SK-N-SH treated with all-trans-retinoic acid at 6 μM for 48 hours (cell line): ENCODE results near the gene PLPP2.

ENCODE experiments used
- ATAC-seq: fragments of 200-7000 bp; cut with Tn5 transposase; 3 replicates; pipeline ENCODE4 v1.9.1; 2020; ENCODE audit warnings: mild to moderate bottlenecking, moderate library complexity
- ARNTL ChIP-seq: fragments of 450-650 bp; formaldehyde crosslinking; IDR thresholded peaks from 2 replicates; pipeline ENCODE4 v1.5.0; 2020; ENCODE audit warnings: low read depth, mild to moderate bottlenecking, moderate library complexity, borderline replicate concordance
- BACH2 ChIP-seq: fragments of 250-450 bp; sonication (Bioruptor Pico); IDR thresholded peaks from 2 replicates; pipeline ENCODE4 v1.9.0; 2021; ENCODE audit warnings: mild to moderate bottlenecking, borderline replicate concordance
- CREB5 ChIP-seq: fragments of 250-450 bp; sonication (Bioruptor Pico); IDR thresholded peaks from 2 replicates; pipeline ENCODE4 v1.5.1; 2020; ENCODE audit warnings: low read depth, mild to moderate bottlenecking, moderate library complexity
- CSDC2 ChIP-seq: fragments of 250-450 bp; sonication (Bioruptor Pico); IDR thresholded peaks from 2 replicates; pipeline ENCODE4 v1.5.0; 2020; ENCODE audit warnings: mild to moderate bottlenecking, moderate library complexity
- CSRNP3 ChIP-seq: fragments of 250-450 bp; sonication (Bioruptor Pico); IDR thresholded peaks from 2 replicates; pipeline ENCODE4 v1.5.1; 2021; ENCODE audit warnings: mild to moderate bottlenecking, moderate library complexity
- ESRRG ChIP-seq: fragments of 250-450 bp; sonication (Bioruptor Pico); IDR thresholded peaks from 2 replicates; pipeline ENCODE4 v1.6.1; 2021; ENCODE audit warnings: mild to moderate bottlenecking
- GLIS3 ChIP-seq: fragments of 250-450 bp; sonication (Bioruptor Pico); IDR thresholded peaks from 2 replicates; pipeline ENCODE4 v1.5.0; 2020; ENCODE audit warnings: mild to moderate bottlenecking, moderate library complexity
- ISL1 ChIP-seq: fragments of 250-450 bp; sonication (Bioruptor Pico); IDR thresholded peaks from 2 replicates; pipeline ENCODE4 v2.1.2; 2022; ENCODE audit warnings: mild to moderate bottlenecking, moderate library complexity
- OSR1 ChIP-seq: fragments of 250-450 bp; sonication (Bioruptor Pico); IDR thresholded peaks from 2 replicates; pipeline ENCODE4 v1.8.0; 2022; ENCODE audit warnings: moderate library complexity, mild to moderate bottlenecking, inconsistent platforms
- PATZ1 ChIP-seq: fragments of 250-450 bp; sonication (Bioruptor Pico); IDR thresholded peaks from 2 replicates; pipeline ENCODE4 v1.8.0; 2020; ENCODE audit warnings: mild to moderate bottlenecking, moderate library complexity, borderline replicate concordance
- POU6F1 ChIP-seq: fragments of 250-450 bp; sonication (Bioruptor Pico); IDR thresholded peaks from 2 replicates; pipeline ENCODE4 v1.8.0; 2021; ENCODE audit warnings: low read depth, mild to moderate bottlenecking, moderate library complexity, borderline replicate concordance
- PPARA ChIP-seq: fragments of 250-450 bp; sonication (Bioruptor Pico); IDR thresholded peaks from 2 replicates; pipeline ENCODE4 v1.5.0; 2020; ENCODE audit warnings: mild to moderate bottlenecking, borderline replicate concordance
- RARB ChIP-seq: fragments of 250-450 bp; sonication (Bioruptor Pico); IDR thresholded peaks from 2 replicates; pipeline ENCODE4 v1.8.0; 2021; ENCODE audit warnings: mild to moderate bottlenecking, moderate library complexity
- TCF4 ChIP-seq: fragments of 250-450 bp; sonication (Bioruptor Pico); IDR thresholded peaks from 2 replicates; pipeline ENCODE4 v1.8.0; 2021; ENCODE audit warnings: mild to moderate bottlenecking, moderate library complexity, borderline replicate concordance
- TOX ChIP-seq: fragments of 250-450 bp; sonication (Bioruptor Pico); IDR thresholded peaks from 2 replicates; pipeline ENCODE4 v1.8.0; 2021; ENCODE audit warnings: mild to moderate bottlenecking, moderate library complexity, borderline replicate concordance
- ZC3H10 ChIP-seq: fragments of 250-450 bp; sonication (Bioruptor Pico); IDR thresholded peaks from 2 replicates; pipeline ENCODE4 v1.5.1; 2021; ENCODE audit warnings: mild to moderate bottlenecking, moderate library complexity
- ZFP3 ChIP-seq: fragments of 250-450 bp; sonication (Bioruptor Pico); IDR thresholded peaks from 2 replicates; pipeline ENCODE4 v1.5.0; 2020; ENCODE audit warnings: mild to moderate bottlenecking, moderate library complexity
- ZFP30 ChIP-seq: fragments of 450-650 bp; formaldehyde crosslinking; IDR thresholded peaks from 2 replicates; pipeline ENCODE4 v1.5.0; 2022; ENCODE audit warnings: mild to moderate bottlenecking, moderate library complexity
- ZNF70 ChIP-seq: fragments of 450-650 bp; formaldehyde crosslinking; IDR thresholded peaks from 2 replicates; pipeline ENCODE4 v1.5.0; 2020; ENCODE audit warnings: mild to moderate bottlenecking, moderate library complexity
- ZNF8 ChIP-seq: fragments of 450-650 bp; formaldehyde crosslinking; IDR thresholded peaks from 2 replicates; pipeline ENCODE4 v1.5.0; 2020; ENCODE audit warnings: mild to moderate bottlenecking, moderate library complexity
- TF ChIP-seq, protein P1 (sequence below): fragments of 250-450 bp; sonication (Bioruptor Pico); IDR thresholded peaks from 2 replicates; pipeline ENCODE4 v1.5.0; 2020; ENCODE audit warnings: mild to moderate bottlenecking, moderate library complexity

The PLPP2 gene

GRCh38 chr19:335486-336066 lies 44.4 kb upstream of the PLPP2 start:
- no peak for TF ChIP-seq ZFP3 (CRISPR knock-in tag)
- TF ChIP-seq, all 23 proteins: peak for 0
- no peak for ATAC-seq

DNA sequence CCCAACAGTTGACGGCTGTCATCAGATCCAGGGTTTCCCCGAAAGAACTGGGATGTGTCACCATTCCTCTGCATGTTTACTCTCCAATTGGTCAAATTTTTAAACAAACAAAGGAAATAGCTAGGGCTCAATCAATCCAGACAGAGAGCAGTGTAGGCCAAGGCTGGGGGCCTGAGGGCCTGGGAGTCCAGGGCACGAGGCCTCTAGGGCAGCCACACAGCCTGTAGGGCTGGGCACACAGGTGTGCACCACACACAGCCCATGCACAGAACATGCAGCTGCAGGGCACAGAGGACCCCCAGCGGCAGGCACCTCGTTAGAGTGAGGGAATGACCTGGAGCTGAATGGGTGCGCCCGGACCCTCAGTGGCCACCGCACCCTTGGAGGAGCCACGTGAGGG lies 43.9 kb upstream of the PLPP2 start:
- ATAC-seq: no peak
- TF ChIP-seq ZFP3 (CRISPR knock-in tag) (no peak), PATZ1 (CRISPR knock-in tag) (no peak), CREB5 (CRISPR knock-in tag) (no peak), TOX (CRISPR knock-in tag) (no peak), ZNF8 (CRISPR knock-in tag) (no peak), POU6F1 (no peak), PPARA (no peak), OSR1 (CRISPR knock-in tag) (no peak), ESRRG (CRISPR knock-in tag) (no peak), CSRNP3 (no peak), ZFP30 (CRISPR knock-in tag) (no peak), ZC3H10 (CRISPR knock-in tag) (no peak), ISL1 (CRISPR knock-in tag) (no peak)
- TF ChIP-seq, protein P1, sequence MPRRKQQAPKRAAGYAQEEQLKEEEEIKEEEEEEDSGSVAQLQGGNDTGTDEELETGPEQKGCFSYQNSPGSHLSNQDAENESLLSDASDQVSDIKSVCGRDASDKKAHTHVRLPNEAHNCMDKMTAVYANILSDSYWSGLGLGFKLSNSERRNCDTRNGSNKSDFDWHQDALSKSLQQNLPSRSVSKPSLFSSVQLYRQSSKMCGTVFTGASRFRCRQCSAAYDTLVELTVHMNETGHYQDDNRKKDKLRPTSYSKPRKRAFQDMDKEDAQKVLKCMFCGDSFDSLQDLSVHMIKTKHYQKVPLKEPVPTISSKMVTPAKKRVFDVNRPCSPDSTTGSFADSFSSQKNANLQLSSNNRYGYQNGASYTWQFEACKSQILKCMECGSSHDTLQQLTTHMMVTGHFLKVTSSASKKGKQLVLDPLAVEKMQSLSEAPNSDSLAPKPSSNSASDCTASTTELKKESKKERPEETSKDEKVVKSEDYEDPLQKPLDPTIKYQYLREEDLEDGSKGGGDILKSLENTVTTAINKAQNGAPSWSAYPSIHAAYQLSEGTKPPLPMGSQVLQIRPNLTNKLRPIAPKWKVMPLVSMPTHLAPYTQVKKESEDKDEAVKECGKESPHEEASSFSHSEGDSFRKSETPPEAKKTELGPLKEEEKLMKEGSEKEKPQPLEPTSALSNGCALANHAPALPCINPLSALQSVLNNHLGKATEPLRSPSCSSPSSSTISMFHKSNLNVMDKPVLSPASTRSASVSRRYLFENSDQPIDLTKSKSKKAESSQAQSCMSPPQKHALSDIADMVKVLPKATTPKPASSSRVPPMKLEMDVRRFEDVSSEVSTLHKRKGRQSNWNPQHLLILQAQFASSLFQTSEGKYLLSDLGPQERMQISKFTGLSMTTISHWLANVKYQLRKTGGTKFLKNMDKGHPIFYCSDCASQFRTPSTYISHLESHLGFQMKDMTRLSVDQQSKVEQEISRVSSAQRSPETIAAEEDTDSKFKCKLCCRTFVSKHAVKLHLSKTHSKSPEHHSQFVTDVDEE (CRISPR knock-in tag): no peak

DNA sequence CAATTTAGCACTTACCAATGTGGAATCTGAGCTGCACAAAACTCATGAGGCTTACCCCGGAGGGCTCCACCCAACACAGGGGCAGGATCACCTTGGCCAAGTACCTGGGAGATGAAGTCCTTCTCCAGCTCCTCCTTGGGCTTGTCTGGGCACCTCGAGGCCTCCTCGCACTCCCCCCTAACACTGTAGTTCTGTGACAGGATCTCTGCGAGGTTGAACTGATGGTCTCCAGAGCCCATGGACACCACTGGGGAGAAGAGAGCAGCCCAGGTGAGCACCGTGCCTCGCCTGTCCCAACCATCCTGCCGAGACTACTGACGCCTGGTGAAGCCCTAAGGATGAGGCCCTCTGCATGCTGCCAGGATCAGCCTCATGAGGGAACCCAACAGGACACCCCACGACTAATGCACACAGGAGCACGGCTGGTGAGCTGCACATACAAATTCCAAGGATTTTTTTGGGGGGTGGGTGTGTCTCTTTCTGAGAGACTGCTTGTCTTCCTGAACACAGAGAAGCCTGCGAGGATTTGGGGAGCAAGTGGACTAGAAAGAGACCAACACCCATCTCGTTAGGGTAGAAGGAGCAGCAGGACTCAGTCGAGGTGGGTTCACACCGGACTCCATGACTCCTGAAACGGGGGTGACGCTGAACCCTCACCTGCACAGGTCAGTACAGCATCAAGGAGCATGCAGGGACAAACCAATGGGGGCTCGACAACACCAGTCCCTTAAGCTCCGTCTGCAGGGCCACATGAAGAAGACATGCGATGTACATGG lies 43.3 kb upstream of the PLPP2 start:
- ATAC-seq: no peak

DNA sequence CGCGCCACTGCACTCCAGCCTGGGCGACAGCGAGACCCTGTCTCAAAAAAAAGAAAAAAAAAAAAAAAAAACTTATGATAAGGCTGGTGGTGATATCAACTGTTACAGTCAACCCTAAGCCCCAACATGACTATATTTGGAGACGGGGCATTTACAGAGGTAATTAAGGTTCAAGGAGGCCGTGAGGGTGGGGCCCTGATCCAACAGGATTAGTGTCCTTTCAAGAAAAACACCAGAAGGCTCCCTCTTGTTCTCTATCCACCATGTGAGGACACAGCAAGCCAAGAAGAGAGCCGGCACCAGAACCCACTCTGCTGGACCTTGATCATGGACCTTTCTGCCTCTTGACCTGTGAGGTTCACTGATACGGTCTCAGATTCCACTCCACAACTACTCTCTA lies 39.3 kb upstream of the PLPP2 start:
- ATAC-seq: no peak
- no peak for TF ChIP-seq TCF4 (CRISPR knock-in tag)
- no peak for TF ChIP-seq TOX (CRISPR knock-in tag)
- TF ChIP-seq ARNTL (CRISPR knock-in tag): no peak
- TF ChIP-seq OSR1 (CRISPR knock-in tag): no peak
- no peak for TF ChIP-seq CREB5 (CRISPR knock-in tag)
- TF ChIP-seq BACH2 (CRISPR knock-in tag): no peak
- TF ChIP-seq ZNF70 (CRISPR knock-in tag): no peak
- TF ChIP-seq CSRNP3: no peak
- TF ChIP-seq POU6F1: no peak
- TF ChIP-seq GLIS3 (CRISPR knock-in tag): no peak
- no peak for TF ChIP-seq ISL1 (CRISPR knock-in tag)
- no peak for TF ChIP-seq PPARA

More for the DNA sequence above, 43.3 kb upstream of the PLPP2 start:
- TF ChIP-seq PPARA (no peak), RARB (no peak), ZNF70 (CRISPR knock-in tag) (no peak), GLIS3 (CRISPR knock-in tag) (no peak), ARNTL (CRISPR knock-in tag) (no peak), CSDC2 (no peak), TCF4 (CRISPR knock-in tag) (no peak)
